ENCODE measurements around the gene SASH1. TPM values are rescaled to one million over a fixed set of nuclear protein-coding genes. Genes with fewer than 3 reads are reported as not detected.

SASH1 gene
- total RNA-seq, 1 experiment from 2014 or later, result 27.4 TPM

DNA sequence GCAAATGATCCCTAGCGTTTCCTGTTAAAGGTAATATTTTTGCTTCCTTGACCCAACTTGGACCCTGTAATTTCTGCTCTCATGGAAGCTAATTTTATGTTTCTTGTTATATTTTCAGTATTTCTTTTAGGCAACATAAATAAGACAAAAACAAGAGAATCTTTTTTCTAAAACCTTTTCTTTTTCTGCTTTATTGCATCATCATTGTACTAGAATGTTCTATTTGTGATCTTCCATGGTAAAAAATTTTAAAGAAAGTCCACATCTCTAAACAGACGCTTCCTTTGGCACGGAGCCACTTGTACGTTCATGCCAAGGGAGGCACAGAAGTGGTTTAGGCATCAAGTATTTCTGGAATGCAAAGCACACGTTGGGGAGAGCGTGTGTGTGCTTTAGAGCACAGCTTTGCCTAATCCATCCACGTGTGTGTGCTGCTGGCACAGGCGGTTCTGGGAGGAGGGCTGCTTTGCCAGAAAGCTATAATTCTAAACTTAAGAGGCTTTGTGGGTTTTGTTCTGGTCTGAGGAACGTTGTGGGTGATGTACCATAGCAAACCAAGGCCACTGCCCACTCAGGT is 98.3 kb downstream of the SASH1 start (continued):
- TF ChIP-seq, protein P1, sequence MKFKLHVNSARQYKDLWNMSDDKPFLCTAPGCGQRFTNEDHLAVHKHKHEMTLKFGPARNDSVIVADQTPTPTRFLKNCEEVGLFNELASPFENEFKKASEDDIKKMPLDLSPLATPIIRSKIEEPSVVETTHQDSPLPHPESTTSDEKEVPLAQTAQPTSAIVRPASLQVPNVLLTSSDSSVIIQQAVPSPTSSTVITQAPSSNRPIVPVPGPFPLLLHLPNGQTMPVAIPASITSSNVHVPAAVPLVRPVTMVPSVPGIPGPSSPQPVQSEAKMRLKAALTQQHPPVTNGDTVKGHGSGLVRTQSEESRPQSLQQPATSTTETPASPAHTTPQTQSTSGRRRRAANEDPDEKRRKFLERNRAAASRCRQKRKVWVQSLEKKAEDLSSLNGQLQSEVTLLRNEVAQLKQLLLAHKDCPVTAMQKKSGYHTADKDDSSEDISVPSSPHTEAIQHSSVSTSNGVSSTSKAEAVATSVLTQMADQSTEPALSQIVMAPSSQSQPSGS (CRISPR knock-in tag; IDR thresholded peaks at IDR 0.05; ENCODE audit: borderline replicate concordance, low read depth), result no peak
- TF ChIP-seq ZNF671 (CRISPR knock-in tag; IDR thresholded peaks at IDR 0.05) (no peak), PRRX2 (CRISPR knock-in tag; IDR thresholded peaks at IDR 0.05) (no peak), ESRRA (CRISPR knock-in tag; IDR thresholded peaks at IDR 0.05; ENCODE audit: borderline replicate concordance) (no peak), GABPB1 (CRISPR knock-in tag; IDR thresholded peaks at IDR 0.05) (no peak), ZNF423 (CRISPR knock-in tag; IDR thresholded peaks at IDR 0.05) (no peak)
- TF ChIP-seq, protein P2, sequence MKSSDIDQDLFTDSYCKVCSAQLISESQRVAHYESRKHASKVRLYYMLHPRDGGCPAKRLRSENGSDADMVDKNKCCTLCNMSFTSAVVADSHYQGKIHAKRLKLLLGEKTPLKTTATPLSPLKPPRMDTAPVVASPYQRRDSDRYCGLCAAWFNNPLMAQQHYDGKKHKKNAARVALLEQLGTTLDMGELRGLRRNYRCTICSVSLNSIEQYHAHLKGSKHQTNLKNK (CRISPR knock-in tag; IDR thresholded peaks at IDR 0.05), result no peak
- TF ChIP-seq, protein P3, sequence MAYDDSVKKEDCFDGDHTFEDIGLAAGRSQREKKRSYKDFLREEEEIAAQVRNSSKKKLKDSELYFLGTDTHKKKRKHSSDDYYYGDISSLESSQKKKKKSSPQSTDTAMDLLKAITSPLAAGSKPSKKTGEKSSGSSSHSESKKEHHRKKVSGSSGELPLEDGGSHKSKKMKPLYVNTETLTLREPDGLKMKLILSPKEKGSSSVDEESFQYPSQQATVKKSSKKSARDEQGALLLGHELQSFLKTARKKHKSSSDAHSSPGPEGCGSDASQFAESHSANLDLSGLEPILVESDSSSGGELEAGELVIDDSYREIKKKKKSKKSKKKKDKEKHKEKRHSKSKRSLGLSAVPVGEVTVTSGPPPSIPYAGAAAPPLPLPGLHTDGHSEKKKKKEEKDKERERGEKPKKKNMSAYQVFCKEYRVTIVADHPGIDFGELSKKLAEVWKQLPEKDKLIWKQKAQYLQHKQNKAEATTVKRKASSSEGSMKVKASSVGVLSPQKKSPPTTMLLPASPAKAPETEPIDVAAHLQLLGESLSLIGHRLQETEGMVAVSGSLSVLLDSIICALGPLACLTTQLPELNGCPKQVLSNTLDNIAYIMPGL (CRISPR knock-in tag; IDR thresholded peaks at IDR 0.05), result no peak

DNA sequence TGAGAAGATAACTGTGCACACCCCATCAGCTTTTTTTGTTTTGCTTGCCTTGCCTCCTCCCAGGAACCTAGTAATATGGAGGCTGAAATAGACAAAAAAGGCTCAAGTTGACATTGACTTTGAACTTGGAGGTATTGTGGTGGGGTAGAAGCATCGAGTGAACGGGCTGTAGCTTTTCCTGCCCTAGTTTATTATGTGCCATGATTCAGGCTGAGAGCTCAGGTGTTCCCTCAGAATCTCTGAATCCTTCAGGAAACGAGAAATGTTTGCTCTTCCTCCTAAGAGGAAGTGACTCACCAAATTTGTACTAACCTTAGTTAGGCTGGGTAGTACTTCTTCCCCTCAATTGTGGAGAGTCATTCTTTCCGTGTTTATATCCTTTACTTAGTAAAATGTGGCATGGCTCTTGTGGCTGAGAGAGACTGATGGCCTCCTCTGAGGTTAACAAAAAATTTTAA is 98.8 kb downstream of the SASH1 start:
- POLR2A ChIA-PET, result no interaction called here
- H3K27ac Mint-ChIP-seq, result peak overlapping the region; percentile 40; the same call in 1 of the 2 replicates
- DNase-seq (ENCODE audit: low spot score) (no peak), ATAC-seq (no peak)
- H3K36me3 Mint-ChIP-seq, result 0 out of 2 replicates have a peak, but pooled peaks cover 3% of the 10 kb centered on the region
- H3K27me3 Mint-ChIP-seq (ENCODE audit: low read depth), result no peaks in the 10 kb centered on the region
- peaks cover 50% of the 10 kb centered on the region for H3K4me1 Mint-ChIP-seq
- CTCF ChIA-PET, result interaction anchor here (0.8 kb wide), 1 partner anchor 1550 kb away, joined by 3 read pairs; no protein-coding TSS in a partner anchor
- TF ChIP-seq NR3C1 (CRISPR knock-in tag; conservative IDR thresholded peaks at IDR 0.05; ENCODE audit: low read depth) (no peak), ESRRA (CRISPR knock-in tag; IDR thresholded peaks at IDR 0.05; ENCODE audit: borderline replicate concordance) (no peak), ZNF219 (CRISPR knock-in tag; IDR thresholded peaks at IDR 0.05; ENCODE audit: borderline replicate concordance) (no peak), ZNF138 (CRISPR knock-in tag; conservative IDR thresholded peaks at IDR 0.05) (no peak)
- TF ChIP-seq, protein P4, sequence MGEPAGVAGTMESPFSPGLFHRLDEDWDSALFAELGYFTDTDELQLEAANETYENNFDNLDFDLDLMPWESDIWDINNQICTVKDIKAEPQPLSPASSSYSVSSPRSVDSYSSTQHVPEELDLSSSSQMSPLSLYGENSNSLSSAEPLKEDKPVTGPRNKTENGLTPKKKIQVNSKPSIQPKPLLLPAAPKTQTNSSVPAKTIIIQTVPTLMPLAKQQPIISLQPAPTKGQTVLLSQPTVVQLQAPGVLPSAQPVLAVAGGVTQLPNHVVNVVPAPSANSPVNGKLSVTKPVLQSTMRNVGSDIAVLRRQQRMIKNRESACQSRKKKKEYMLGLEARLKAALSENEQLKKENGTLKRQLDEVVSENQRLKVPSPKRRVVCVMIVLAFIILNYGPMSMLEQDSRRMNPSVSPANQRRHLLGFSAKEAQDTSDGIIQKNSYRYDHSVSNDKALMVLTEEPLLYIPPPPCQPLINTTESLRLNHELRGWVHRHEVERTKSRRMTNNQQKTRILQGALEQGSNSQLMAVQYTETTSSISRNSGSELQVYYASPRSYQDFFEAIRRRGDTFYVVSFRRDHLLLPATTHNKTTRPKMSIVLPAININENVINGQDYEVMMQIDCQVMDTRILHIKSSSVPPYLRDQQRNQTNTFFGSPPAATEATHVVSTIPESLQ (CRISPR knock-in tag; IDR thresholded peaks at IDR 0.05), result no peak
- TF ChIP-seq, protein P5, sequence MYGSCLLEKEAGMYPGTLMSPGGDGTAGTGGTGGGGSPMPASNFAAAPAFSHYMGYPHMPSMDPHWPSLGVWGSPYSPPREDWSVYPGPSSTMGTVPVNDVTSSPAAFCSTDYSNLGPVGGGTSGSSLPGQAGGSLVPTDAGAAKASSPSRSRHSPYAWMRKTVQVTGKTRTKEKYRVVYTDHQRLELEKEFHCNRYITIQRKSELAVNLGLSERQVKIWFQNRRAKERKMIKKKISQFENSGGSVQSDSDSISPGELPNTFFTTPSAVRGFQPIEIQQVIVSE (CRISPR knock-in tag; IDR thresholded peaks at IDR 0.05; ENCODE audit: borderline replicate concordance), result no peak
- H3K9me3 Mint-ChIP-seq, result no peaks in the 10 kb centered on the region
- no peak overlapping the region for H3K4me3 Mint-ChIP-seq

DNA sequence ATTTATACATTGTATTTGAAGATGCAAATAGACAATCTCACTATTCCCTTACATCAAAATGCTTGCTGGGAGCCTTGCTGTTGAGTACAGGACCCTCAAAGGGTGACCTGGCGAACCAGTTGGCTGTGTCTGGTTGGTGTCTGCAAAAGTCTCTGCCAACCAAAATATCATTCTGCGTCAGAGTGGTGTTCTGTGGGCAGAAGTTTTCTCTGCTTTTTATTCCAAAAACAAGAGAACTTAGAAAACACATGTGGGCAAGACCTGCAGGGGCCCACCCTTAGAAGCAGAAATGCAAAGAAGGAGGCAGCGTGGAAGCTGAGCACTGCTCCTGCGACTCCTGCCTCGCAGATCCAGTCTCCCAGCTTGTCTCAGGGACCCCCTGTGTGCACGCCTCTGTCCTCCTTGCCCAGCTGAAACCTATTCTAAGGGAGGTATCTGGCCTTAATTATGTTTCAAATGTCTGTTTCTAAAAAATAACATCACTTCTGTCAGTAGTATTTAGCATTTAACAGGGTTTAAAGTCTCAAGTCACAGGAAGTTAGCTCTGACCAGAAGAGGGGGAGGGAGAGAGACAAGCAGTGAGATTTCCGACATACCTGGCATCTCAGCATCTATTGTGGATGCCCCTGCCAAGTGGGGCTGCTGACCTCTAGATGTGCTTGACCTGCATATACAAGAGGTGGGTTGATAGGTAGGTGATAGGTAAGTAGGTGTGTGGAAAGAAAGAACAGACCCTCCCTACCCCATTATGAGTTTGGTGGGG is 101.3 kb downstream of the SASH1 start:
- CTCF ChIA-PET, result interaction anchor here (1.0 kb wide), 2 partner anchors 26 to 266 kb away, joined by 3 to 4 read pairs; no protein-coding TSS in a partner anchor
- DNase-seq (ENCODE audit: low spot score) (no peak), ATAC-seq (peak; percentile 56)
- no peak overlapping the region for H3K4me3 Mint-ChIP-seq
- H3K4me1 Mint-ChIP-seq, result peaks cover 69% of the 10 kb centered on the region
- H3K27me3 Mint-ChIP-seq (ENCODE audit: low read depth), result no peaks in the 10 kb centered on the region
- TF ChIP-seq, protein P6, sequence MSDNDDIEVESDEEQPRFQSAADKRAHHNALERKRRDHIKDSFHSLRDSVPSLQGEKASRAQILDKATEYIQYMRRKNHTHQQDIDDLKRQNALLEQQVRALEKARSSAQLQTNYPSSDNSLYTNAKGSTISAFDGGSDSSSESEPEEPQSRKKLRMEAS (CRISPR knock-in tag; IDR thresholded peaks at IDR 0.05), result no peak
- no peak for TF ChIP-seq NFYB (CRISPR knock-in tag; conservative IDR thresholded peaks at IDR 0.05; ENCODE audit: low read depth)
- TF ChIP-seq, protein P7, sequence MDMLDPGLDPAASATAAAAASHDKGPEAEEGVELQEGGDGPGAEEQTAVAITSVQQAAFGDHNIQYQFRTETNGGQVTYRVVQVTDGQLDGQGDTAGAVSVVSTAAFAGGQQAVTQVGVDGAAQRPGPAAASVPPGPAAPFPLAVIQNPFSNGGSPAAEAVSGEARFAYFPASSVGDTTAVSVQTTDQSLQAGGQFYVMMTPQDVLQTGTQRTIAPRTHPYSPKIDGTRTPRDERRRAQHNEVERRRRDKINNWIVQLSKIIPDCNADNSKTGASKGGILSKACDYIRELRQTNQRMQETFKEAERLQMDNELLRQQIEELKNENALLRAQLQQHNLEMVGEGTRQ (CRISPR knock-in tag; IDR thresholded peaks at IDR 0.05), result no peak
- TF ChIP-seq SP1 (CRISPR knock-in tag; conservative IDR thresholded peaks at IDR 0.05), result no peak
- no peak for TF ChIP-seq OVOL2 (CRISPR knock-in tag; IDR thresholded peaks at IDR 0.05; ENCODE audit: borderline replicate concordance)
- TF ChIP-seq NFATC4 (CRISPR knock-in tag; IDR thresholded peaks at IDR 0.05), result no peak
- no peak for TF ChIP-seq NR2C2 (CRISPR knock-in tag; IDR thresholded peaks at IDR 0.05)
- TF ChIP-seq ZNF219 (CRISPR knock-in tag; IDR thresholded peaks at IDR 0.05; ENCODE audit: borderline replicate concordance), result no peak
- TF ChIP-seq, protein P8, sequence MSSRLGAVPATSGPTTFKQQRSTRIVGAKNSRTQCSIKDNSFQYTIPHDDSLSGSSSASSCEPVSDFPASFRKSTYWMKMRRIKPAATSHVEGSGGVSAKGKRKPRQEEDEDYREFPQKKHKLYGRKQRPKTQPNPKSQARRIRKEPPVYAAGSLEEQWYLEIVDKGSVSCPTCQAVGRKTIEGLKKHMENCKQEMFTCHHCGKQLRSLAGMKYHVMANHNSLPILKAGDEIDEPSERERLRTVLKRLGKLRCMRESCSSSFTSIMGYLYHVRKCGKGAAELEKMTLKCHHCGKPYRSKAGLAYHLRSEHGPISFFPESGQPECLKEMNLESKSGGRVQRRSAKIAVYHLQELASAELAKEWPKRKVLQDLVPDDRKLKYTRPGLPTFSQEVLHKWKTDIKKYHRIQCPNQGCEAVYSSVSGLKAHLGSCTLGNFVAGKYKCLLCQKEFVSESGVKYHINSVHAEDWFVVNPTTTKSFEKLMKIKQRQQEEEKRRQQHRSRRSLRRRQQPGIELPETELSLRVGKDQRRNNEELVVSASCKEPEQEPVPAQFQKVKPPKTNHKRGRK (CRISPR knock-in tag; IDR thresholded peaks at IDR 0.05; ENCODE audit: borderline replicate concordance), result no peak
- no peak for TF ChIP-seq KAT7 (CRISPR knock-in tag; IDR thresholded peaks at IDR 0.05; ENCODE audit: borderline replicate concordance)
- TF ChIP-seq ETV6 (CRISPR knock-in tag; IDR thresholded peaks at IDR 0.05), result no peak
- peak overlapping the region; percentile 60; the same call in 1 of the 2 replicates for H3K27ac Mint-ChIP-seq
- no peaks in the 10 kb centered on the region for H3K9me3 Mint-ChIP-seq
- 0 out of 2 replicates have a peak, but pooled peaks cover 3% of the 10 kb centered on the region for H3K36me3 Mint-ChIP-seq
- POLR2A ChIA-PET, result no interaction called here

Data from WTC11 (cell line).